Esophagus squamous epithelium (tissue), 5 donors: ENCODE results near the gene BACH2. TPM values are rescaled to one million over a fixed set of nuclear protein-coding genes. Genes with fewer than 3 reads are reported as not detected.

Experiments
- DNase-seq: peaks from one replicate; lab custom pipeline; 2025; lab: John Stamatoyannopoulos, UW
- H3K27ac ChIP-seq, 4 donors: fragments of 200-600 bp; sonication (generic); one replicate each; pipeline ENCODE4 v1.5.1; 2016 to 2019; ENCODE audit warnings: mild to moderate bottlenecking in 1 of 4
- H3K27me3 ChIP-seq, 4 donors: fragments of 200-600 bp; sonication (generic); 1 replicate in 3 of 4; 2 replicates in 1 of 4; pipeline versions ENCODE4 v1.5.1 to v1.6.0; 2017 to 2021; ENCODE audit warnings: antibody characterized with exemption in 1 of 4
- H3K36me3 ChIP-seq, 3 donors: fragments of 200-600 bp; sonication (generic); one replicate each; pipeline ENCODE4 v1.5.1; 2016 to 2019
- H3K4me1 ChIP-seq, 3 donors: fragments of 200-600 bp; sonication (generic); one replicate each; pipeline ENCODE4 v1.5.1; 2017 to 2019
- H3K4me3 ChIP-seq, 4 donors: fragments of 200-600 bp; sonication (generic); 1 replicate in 3 of 4; 2 replicates in 1 of 4; pipeline ENCODE4 v1.5.1; 2016 to 2019; ENCODE audit warnings: mild to moderate bottlenecking in 2 of 4, moderate library complexity in 1 of 4
- H3K9me3 ChIP-seq, 3 donors: fragments of 200-600 bp; sonication (generic); one replicate each; pipeline ENCODE4 v1.5.1; 2016 to 2019
- CTCF ChIP-seq, 6 experiments: fragments of 450-650 bp in 4 of 6; fragments of 200-600 bp in 2 of 6; sonication (generic) in 2 of 6; IDR thresholded peaks; one replicate each; pipeline ENCODE4 v1.5.1; 2016 to 2019; ENCODE audit warnings: antibody characterized with exemption in 6 of 6, mild to moderate bottlenecking in 4 of 6, moderate library complexity in 4 of 6
- POLR2A ChIP-seq, 4 donors: fragments of 450-650 bp; IDR thresholded peaks; one replicate each; pipeline ENCODE4 v1.6.1; 2017; ENCODE audit warnings: antibody characterized with exemption in 4 of 4, mild to moderate bottlenecking in 4 of 4, moderate library complexity in 3 of 4
- WGBS, 2 donors: methylation state at CpG; one replicate each; pipeline ENCODE4 v1.1.5; 2018; 5-methylcytosine and 5-hydroxymethylcytosine counted together
- intact Hi-C: fragments of 100-400 bp; cut with DNase I; formaldehyde crosslinking; loops from one replicate; pipeline ENCODE4 v1.15.0; 2022
- total RNA-seq, 4 donors: library from RNA; depleted of rRNA; stranded (reverse); fragments of >200 nt; gene quantifications; one replicate each; pipeline ENCODE4 v1.1.0, GENCODE V29; 2016
- donor health status: DM: yes; HTN: yes; CAD: no.

BACH2 gene
- total RNA-seq, 4 donors from 2014 or later: 0.22 to 6.1 (median 0.66) TPM

- H3K27ac ChIP-seq: no peak overlapping the region
- H3K9me3 ChIP-seq: no peaks in the 10 kb centered on the region
- intact Hi-C loops: no loop called here
- H3K4me1 ChIP-seq: no peaks in the 10 kb centered on the region
- no peaks in the 10 kb centered on the region for H3K36me3 ChIP-seq
- DNase-seq: no peak
- TF ChIP-seq POLR2A (IDR thresholded peaks at IDR 0.05): no peak
- no peak for TF ChIP-seq CTCF (IDR thresholded peaks at IDR 0.05)
- H3K4me3 ChIP-seq: no peak overlapping the region
- no peaks in the 10 kb centered on the region for H3K27me3 ChIP-seq
- 61 to 66% methylated on average over 3 of the region's 3 CpGs for WGBS, 2 donors
These were observed 55.3 kb downstream of the BACH2 start for GRCh38 chr6:90241229-90241880.

- intact Hi-C loops: no loop called here
- no peak for DNase-seq
- 68 to 80% methylated on average over 5 of the region's 5 CpGs for WGBS, 2 donors
- H3K36me3 ChIP-seq: no peaks in the 10 kb centered on the region
- TF ChIP-seq POLR2A (IDR thresholded peaks at IDR 0.05) (no peak), CTCF (IDR thresholded peaks at IDR 0.05) (no peak)
- H3K9me3 ChIP-seq: no peaks in the 10 kb centered on the region
- H3K4me1 ChIP-seq: no peaks in the 10 kb centered on the region
- no peak overlapping the region for H3K27ac ChIP-seq
- H3K4me3 ChIP-seq: no peak overlapping the region
- H3K27me3 ChIP-seq: no peaks in the 10 kb centered on the region
These were observed 58.0 kb downstream of the BACH2 start for GRCh38 chr6:90238496-90239266.

- H3K36me3 ChIP-seq: no peaks in the 10 kb centered on the region
- DNase-seq: no peak
- H3K4me3 ChIP-seq: no peak overlapping the region
- no peaks in the 10 kb centered on the region for H3K4me1 ChIP-seq
- intact Hi-C loops: no loop called here
- no peaks in the 10 kb centered on the region for H3K9me3 ChIP-seq
- WGBS, 2 donors: 95 to 96% methylated on average over 4 of the region's 4 CpGs
- H3K27me3 ChIP-seq: no peaks in the 10 kb centered on the region
- H3K27ac ChIP-seq: no peak overlapping the region
- no peak for TF ChIP-seq CTCF (IDR thresholded peaks at IDR 0.05)
- TF ChIP-seq POLR2A (IDR thresholded peaks at IDR 0.05): no peak
These were observed 59.2 kb downstream of the BACH2 start for GRCh38 chr6:90237350-90237990.

GRCh38 chr6:90233994-90234393, 62.6 kb downstream of the BACH2 start:
- Histone ChIP-seq H3K27ac (no peak overlapping the region), H3K36me3 (no peaks in the 10 kb centered on the region), H3K9me3 (no peaks in the 10 kb centered on the region), H3K4me1 (peaks cover 0 to 12% (median 0%) of the 10 kb centered on the region in 3 donors), H3K4me3 (no peak overlapping the region), H3K27me3 (no peaks in the 10 kb centered on the region)
- TF ChIP-seq POLR2A (IDR thresholded peaks at IDR 0.05) (no peak), CTCF (IDR thresholded peaks at IDR 0.05) (no peak)
- WGBS, 2 donors: 81 to 86% methylated on average over 3 to 6 of the region's 6 CpGs
- intact Hi-C loops: no loop called here
- DNase-seq: no peak

- DNase-seq: no peak
- Histone ChIP-seq H3K27ac (no peak overlapping the region), H3K27me3 (no peaks in the 10 kb centered on the region), H3K4me3 (no peak overlapping the region), H3K36me3 (no peaks in the 10 kb centered on the region), H3K4me1 (peaks cover 0 to 12% (median 0%) of the 10 kb centered on the region in 3 donors), H3K9me3 (no peaks in the 10 kb centered on the region)
- intact Hi-C loops: no loop called here
- 89 to 100% methylated on average over 2 of the region's 2 CpGs for WGBS, 2 donors
- TF ChIP-seq CTCF (IDR thresholded peaks at IDR 0.05) (no peak), POLR2A (IDR thresholded peaks at IDR 0.05) (no peak)
These were observed 63.4 kb downstream of the BACH2 start for GRCh38 chr6:90233213-90233612.
